ENCODE data around the gene IL21. TPM values are rescaled to one million over a fixed set of nuclear protein-coding genes. Genes with fewer than 3 reads are reported as not detected.
"Not testable (repeated sequence)": the region's sequence is repeated elsewhere in the genome, so short reads cannot be mapped to it uniquely, and the experiment has no call there.

The IL21 gene
- total and polyA plus RNA-seq, 12 donors: not detected

GRCh38 chr4:122576261-122577188, 44.3 kb downstream of the IL21 start:
- Histone ChIP-seq H3K27ac (no peak overlapping the region), H3K36me3 (no peaks in the 10 kb centered on the region), H3K4me3 (no peak overlapping the region), H3K27me3 (no peaks in the 10 kb centered on the region), H3K9me3 (no peaks in the 10 kb centered on the region), H3K4me1 (peaks cover 0 to 7% (median 0%) of the 10 kb centered on the region in 9 donors)
- WGBS, 2 donors: 53 to 61% methylated on average over 5 of the region's 5 CpGs
- DNase-seq (no peak), ATAC-seq (peak in 1 of 8 donors; percentile 46)
- intact Hi-C loops (cut with DNase I): loop anchor here in 3 of 10 donors (5.0 to 10.0 kb wide), 2 partner anchors 672 to 674 kb away; no protein-coding TSS in a partner anchor
- peak in 7 of 9 donors; percentile 28 to 62 (median 42) for TF ChIP-seq CTCF (IDR thresholded peaks at IDR 0.05)

DNA sequence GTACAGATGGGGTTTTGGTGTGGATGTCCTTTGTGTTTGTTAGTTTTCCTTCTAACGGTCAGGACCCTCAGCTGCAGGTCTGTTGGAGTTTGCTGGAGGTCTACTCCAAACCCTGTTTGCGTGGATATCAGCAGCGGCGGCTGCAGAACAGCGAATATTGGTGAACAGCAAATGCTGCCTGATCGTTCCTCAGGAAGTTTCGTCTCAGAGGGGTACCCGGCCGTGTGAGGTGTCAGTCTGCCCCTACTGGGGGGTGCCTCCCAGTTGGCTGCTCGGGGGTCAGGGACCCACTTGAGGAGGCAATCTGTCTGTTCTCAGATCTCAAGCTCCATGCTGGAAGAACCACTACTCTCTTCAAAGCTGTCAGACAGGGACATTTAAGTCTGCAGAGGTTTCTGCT, 46.5 kb downstream of the IL21 start:
- H3K36me3 ChIP-seq, DNase-seq, ATAC-seq, H3K27ac ChIP-seq, H3K9me3 ChIP-seq, H3K4me1 ChIP-seq, H3K4me3 ChIP-seq, H3K27me3 ChIP-seq: not testable (repeated sequence)
- 91 to 92% methylated on average over 10 of the region's 10 CpGs for WGBS, 2 donors
- intact Hi-C loops (cut with DNase I): loop anchor here in 2 of 10 donors (10.0 kb wide), 1 partner anchor 670 kb away; no protein-coding TSS in a partner anchor

DNA sequence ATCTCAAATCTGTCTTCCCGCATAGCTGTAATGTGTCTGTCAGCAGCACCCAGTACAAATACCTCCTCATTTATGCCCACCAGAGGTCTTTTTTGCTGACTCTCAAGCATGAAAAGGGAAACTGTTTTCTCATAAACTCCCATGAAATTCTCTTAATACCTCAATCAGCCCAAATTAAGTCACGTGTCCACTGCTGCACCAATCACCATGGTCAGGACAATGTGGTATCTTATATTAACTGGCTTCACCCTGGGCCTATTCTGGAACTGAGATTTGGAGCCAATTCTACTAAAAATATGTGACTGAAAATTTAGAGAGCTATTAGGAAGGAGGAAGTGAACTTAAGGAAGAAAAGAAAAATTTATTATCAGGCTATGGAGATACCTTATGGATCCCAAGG, 58.4 kb downstream of the IL21 start:
- Histone ChIP-seq H3K4me1 (no peaks in the 10 kb centered on the region), H3K9me3 (peaks cover 0 to 25% (median 5%) of the 10 kb centered on the region in 11 donors), H3K4me3 (no peak overlapping the region), H3K27me3 (no peaks in the 10 kb centered on the region), H3K36me3 (no peaks in the 10 kb centered on the region), H3K27ac (no peak overlapping the region)
- DNase-seq (no peak), ATAC-seq (no peak)
- 22 to 42% methylated on average over 2 of the region's 2 CpGs for WGBS, 2 donors
- intact Hi-C loops (cut with DNase I): no loop called here
- TF ChIP-seq CTCF (IDR thresholded peaks at IDR 0.05): no peak

Other genes with a start within 250 kb of the IL21 start
- gene ADAD1, start 242.1 kb downstream of the IL21 start, total RNA-seq: not detected
- not detected for gene ADAD1, start 242.1 kb downstream of the IL21 start, polyA plus RNA-seq
- gene IL2, start 164.3 kb downstream of the IL21 start, total RNA-seq: not detected
- gene IL2, start 164.3 kb downstream of the IL21 start, polyA plus RNA-seq: not detected
- 10 to 100 TPM in 1 of 10 donors, 1 to 10 TPM in 9; 3.3 to 13.3 (median 5.2) TPM for gene BBS12, start 111.6 kb upstream of the IL21 start, total RNA-seq
- 1 to 10 TPM; 1.1 to 3.9 TPM for gene BBS12, start 111.6 kb upstream of the IL21 start, polyA plus RNA-seq
- gene FGF2, start 205.8 kb upstream of the IL21 start, total RNA-seq: 1 to 10 TPM; 3.4 to 8.6 (median 6.0) TPM
- 1 to 10 TPM; 2.9 to 3.1 TPM for gene FGF2, start 205.8 kb upstream of the IL21 start, polyA plus RNA-seq

All from heart right ventricle (tissue), 16 donors.